T-helper 2 cell treated with Interferon-gamma antibody and Interleukin-4, amounts not matched to agents 100 ng/mL and 5 ng/mL, for 36 hours (primary cell): ENCODE results near the gene CATSPERB. TPM values are rescaled to one million over a fixed set of nuclear protein-coding genes. Genes with fewer than 3 reads are reported as not detected.
"Not testable (repeated sequence)": the region's sequence is repeated elsewhere in the genome, so short reads cannot be mapped to it uniquely, and the experiment has no call there.

Experiments used
- intact Hi-C: fragments of 100-400 bp; cut with micrococcal nuclease; formaldehyde crosslinking; loops from one replicate; pipeline ENCODE4 v1.15.1; 2023
- total RNA-seq: library from RNA; stranded (reverse); gene quantifications from 2 replicates; pipeline ENCODE4 v1.2.3, GENCODE V29; 2022

Gene CATSPERB
- total RNA-seq, 1 donor from 2014 or later = 8.0 TPM

GRCh38 chr14:91677687-91678086 lies 54.2 kb downstream of the CATSPERB start:
- intact Hi-C loops = not testable (repeated sequence)

- intact Hi-C loops = no loop called here
Observed at GRCh38 chr14:91674911-91675310, 57.0 kb downstream of the CATSPERB start.

DNA sequence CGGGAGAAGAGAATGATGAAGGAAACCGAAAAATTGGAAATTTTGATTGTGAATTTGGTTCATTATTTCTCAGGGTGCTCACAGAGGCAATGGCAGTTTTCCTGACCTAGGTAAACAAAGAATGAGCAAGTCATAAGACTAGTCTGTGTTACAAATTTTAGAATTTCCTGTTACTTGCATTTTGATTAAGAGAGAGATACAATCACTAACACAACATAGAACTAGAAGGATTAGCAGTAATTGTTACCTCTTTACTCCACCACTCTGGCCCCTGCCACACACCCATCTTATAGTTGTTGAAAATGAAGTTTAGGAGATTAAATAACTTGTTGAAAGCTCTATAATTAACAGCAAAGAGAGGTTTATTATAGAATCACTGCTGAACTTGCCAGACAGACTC lies 62.0 kb downstream of the CATSPERB start:
- intact Hi-C loops = no loop called here

DNA sequence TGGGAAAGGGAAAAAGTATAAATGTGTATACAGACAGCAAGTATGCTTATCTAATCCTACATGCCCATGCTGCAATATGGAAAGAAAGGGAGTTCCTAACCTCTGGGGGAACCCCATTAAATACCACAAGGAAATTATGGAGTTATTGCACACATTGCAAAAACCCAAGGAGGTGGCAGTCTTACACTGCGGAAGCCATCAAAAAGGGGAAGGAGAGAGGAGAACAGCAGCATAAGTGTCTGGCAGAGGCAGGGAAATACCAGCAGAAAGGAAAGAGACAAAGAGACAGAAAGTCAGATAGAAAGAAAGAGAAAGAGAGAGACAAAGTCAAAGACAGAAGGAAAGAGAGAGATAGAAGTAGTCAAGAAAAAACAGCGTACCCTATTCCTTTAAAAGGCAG lies 64.8 kb downstream of the CATSPERB start:
- intact Hi-C loops = not testable (repeated sequence)

DNA sequence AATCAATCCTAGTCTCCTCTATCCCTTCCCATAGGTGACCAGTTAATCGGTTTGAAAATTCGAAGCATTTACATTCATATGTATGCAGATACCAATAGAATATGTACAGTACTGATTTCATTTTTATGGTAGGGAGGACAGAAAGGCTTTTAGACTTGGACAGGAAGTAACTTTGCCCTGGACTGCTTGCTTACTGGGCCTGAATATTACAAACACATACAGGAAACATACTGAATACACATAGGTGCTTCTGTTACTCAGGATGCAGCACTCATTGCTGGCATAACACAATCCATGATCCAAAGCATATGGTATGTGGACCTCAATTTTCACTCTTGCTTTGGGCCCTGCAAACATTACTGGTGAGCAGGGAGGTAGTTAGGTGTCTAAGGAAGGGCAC lies 71.1 kb downstream of the CATSPERB start:
- intact Hi-C loops = no loop called here

DNA sequence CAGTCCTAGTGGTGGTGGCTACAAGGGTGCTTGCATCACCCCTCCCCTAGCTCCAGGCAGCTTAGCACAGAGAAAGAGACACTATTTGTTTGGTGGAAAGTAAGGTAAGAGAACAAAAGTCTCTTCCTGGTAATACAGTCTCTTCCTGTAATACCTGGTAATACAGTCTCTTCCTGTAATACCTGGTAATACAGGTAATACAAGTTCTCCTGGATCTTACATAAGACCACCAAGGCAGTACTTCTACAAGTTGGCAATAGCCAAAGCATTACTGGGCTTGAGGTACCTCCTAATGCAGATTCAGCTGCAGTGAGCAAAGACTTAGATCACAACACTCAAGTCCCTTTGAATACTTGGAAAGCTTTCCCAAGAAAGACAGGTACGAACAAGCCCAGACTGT lies 77.0 kb downstream of the CATSPERB start:
- intact Hi-C loops = loop anchor here (5.0 kb wide), 2 partner anchors 257 to 342 kb away; no protein-coding TSS in a partner anchor

DNA sequence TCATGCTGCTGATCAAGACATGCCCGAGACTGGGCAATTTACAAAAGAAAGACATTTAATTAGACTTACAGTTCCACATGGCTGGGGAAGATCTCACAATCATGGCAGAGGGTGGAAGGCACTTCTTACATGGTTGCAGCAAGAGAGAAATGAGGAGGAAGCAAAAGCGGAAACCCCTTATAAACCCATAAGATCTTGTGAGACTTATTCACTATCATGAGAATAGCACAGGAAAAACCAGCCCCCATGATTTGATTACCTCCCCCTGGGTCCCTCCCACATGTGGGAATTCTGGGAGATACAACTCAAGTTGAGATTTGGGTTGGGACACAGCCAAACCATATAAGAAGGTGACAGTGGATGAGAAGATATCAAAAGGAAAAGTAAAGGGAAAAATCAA lies 78.4 kb downstream of the CATSPERB start:
- intact Hi-C loops = loop anchor here (5.0 kb wide), 2 partner anchors 259 to 344 kb away; no protein-coding TSS in a partner anchor

DNA sequence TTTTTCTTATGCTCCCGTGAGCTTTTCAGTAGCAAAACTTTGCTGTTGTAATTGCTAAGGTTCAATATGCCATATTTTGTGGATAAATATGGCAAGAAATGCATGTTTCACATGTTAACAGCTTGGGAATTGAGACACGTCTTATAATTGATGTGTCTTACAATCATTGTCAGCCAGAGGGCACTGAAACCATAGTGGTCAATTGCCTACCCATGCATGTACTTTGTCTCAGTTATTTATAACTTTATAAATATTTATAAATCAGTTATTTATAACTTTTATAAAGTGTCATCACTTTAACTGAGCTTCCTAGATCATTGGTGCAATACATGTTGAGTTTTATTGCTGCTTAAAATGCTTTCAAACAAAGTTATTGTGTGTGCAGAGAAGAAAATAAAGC lies 82.0 kb downstream of the CATSPERB start:
- intact Hi-C loops = loop anchor here (5.0 kb wide), 2 partner anchors 262 to 347 kb away; no protein-coding TSS in a partner anchor

DNA sequence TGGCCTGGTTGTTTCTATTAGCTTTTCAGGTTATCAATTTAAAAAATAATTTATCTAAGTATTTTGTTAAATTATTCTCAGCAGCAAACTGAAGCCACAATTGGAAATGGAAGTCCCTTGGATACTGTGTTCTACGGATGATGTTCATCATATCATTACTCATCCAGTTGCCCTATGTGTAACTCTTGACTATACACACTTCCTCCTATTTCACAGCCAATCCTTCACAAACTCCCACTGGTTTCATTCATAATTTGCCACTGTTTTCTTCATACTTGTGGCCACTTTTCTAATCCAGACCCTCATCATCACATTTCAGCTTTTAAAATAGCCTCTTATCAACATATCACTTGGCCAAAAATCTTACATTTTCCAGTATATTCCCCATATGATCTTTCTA lies 84.0 kb downstream of the CATSPERB start:
- intact Hi-C loops = no loop called here

- intact Hi-C loops = no loop called here
Observed at GRCh38 chr14:91636604-91637003, 95.3 kb downstream of the CATSPERB start.

DNA sequence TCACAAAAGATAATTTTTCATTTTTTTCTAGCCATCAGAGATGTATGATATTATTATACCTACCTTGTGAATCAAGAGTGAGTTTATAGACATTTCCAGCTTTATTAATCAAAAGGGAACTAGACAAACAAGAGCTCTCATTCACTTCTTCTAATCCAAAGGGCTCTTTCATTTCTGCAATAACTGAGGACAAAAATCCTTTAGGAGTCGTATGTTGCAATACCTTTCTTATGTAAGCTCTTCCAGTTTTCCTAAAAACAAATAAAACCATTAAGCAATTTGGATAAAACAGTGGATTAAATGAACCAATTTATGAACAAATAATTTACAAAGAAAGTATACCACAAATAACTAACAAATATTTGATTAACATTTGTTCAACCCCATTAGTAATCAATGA lies 107.1 kb downstream of the CATSPERB start:
- intact Hi-C loops = no loop called here

DNA sequence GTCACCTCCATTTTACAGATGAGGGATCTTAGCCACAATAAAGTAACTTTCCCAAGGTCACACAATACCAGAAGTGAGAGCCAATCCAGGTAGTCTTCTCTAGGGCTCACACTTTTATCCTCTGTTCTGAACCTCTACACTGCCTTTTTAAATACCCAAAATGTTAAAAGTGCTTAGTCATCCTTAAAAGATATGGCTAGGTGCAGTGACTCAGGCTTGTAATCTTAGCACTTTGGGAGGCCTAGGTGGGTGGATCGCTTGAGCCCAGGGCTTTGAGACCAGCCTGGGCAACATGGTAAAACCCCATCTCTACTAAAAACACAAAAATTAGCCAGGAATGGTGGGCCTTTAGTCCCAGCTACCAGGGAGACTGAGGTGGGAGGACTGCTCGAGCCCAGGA lies 117.7 kb downstream of the CATSPERB start:
- intact Hi-C loops = no loop called here

- intact Hi-C loops = no loop called here
Observed at GRCh38 chr14:91613459-91614112, 118.3 kb downstream of the CATSPERB start.

GRCh38 chr14:91611528-91611927 lies 120.4 kb downstream of the CATSPERB start:
- intact Hi-C loops = no loop called here

DNA sequence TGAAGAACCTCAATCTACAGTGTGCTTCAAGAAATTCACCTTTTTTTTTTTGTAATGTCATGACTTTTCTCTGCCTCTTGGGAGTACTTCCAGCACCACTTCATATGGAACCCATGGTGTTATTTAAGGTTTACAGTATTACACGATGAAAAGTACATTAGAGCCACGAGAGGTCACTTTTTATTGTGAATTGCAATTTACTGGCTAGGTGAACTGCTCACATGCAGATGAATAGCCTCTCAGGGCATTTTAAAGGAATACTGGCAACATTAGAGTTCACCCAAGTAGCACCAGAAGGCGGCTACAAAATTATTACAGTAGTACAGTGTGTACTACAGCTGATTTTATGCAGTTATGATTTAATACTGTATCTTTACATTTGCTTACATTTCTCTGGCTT lies 122.7 kb downstream of the CATSPERB start:
- intact Hi-C loops = no loop called here

DNA sequence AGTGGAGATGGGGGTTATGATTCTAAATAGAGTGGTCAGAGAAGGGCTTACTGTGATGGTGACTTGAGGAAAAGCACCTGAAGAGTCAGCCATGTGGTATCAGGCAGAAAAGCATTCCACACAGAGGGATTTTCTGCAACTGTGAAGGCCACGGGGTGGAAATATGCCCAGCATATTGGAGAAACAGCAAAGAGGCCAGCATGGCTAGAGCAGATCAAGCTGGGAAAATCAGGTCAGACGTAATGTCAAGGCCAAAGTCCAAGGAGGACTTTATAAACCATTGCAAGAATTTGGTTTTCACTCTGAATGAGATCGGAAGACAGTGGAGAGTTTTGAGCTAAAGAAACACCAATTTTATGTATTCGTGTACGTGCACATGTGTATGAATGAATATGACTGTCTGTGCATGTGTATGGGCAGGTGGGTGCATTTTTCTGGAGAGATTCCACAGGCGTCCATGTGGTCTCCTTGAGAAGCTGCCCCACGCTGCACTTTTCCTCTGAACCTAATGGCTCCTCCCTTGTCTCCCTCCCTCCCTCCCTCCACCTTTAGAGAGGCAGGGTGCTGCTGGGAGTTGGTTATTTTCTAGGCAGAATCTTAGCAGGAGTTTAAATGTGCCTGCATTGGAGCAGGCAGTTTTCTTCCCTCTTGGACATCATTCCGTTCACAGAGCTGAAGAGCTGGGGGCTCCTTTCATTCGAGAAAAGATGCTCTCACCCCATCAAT lies 124.4 kb downstream of the CATSPERB start:
- intact Hi-C loops = no loop called here

GRCh38 chr14:91606851-91607250 lies 125.0 kb downstream of the CATSPERB start:
- intact Hi-C loops = no loop called here

- intact Hi-C loops = not testable (repeated sequence)
Observed at GRCh38 chr14:91604611-91605010, 127.3 kb downstream of the CATSPERB start.

DNA sequence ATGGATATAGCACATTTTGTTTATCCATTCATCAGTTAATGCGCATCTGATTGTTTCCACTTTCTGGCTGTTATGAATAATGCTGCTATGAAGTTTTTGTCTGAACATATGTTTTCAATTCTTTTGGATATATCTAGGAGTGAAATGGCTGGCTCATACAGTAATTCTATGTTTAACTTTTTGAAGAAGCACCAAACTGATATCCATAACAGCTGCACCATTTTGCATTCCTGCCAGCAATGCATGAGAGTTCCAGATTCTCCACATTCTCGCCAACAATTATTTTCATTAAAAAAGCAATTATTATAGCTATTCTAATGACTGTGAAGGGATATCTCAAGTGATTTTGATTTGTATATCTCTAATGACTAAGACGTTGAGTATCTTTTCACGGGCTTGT lies 131.9 kb downstream of the CATSPERB start:
- intact Hi-C loops = no loop called here

- intact Hi-C loops = no loop called here
Observed at GRCh38 chr14:91595736-91596135, 136.2 kb downstream of the CATSPERB start.

- intact Hi-C loops = not testable (repeated sequence)
Observed at GRCh38 chr14:91593957-91594356, 137.9 kb downstream of the CATSPERB start.

DNA sequence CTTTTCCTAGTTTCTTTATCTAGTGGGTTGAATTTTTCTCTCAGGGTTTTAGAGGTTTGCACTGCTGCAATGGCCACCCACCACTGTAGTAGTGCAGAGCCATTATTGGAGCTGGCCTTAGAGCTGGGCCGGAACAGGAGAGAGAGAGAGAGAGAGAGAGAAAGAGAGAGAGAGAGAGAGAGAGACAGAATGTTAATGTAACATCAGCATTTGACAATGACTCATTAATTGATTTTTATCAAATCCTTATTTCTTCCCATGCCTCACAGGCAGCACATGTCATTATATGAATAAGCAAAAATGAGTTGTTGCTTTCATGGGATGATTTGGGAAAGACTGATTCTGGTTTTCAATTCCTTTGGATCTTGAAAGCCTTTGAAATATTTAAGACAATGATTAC lies 145.5 kb downstream of the CATSPERB start:
- intact Hi-C loops = no loop called here

GRCh38 chr14:91585856-91586255 lies 146.0 kb downstream of the CATSPERB start:
- intact Hi-C loops = no loop called here
